HUES64 (cell line): ENCODE data around the gene EPB41L4A.
A peak's percentile ranks its signal among the peaks of the same experiment; 100 is the strongest.

Experiments used
- H3K27ac ChIP-seq: 2 replicates; pipeline ENCODE4 v1.7.0; 2013; ENCODE audit warnings: low read depth, low read length, inconsistent platforms
- H3K27me3 ChIP-seq: 2 replicates; pipeline ENCODE4 v1.6.1; 2013; ENCODE audit warnings: mild to moderate bottlenecking, low read length; ENCODE audit not compliant: insufficient read depth
- H3K36me3 ChIP-seq: 2 replicates; pipeline ENCODE4 v1.6.1; 2013; ENCODE audit warnings: mild to moderate bottlenecking, low read length; ENCODE audit not compliant: insufficient read depth
- H3K4me1 ChIP-seq: 2 replicates; pipeline ENCODE4 v1.6.1; 2013; ENCODE audit warnings: mild to moderate bottlenecking, low read length, moderate library complexity; ENCODE audit not compliant: insufficient read depth
- H3K4me3 ChIP-seq: 2 replicates; pipeline ENCODE4 v1.5.1; 2013; ENCODE audit warnings: mild to moderate bottlenecking, low read length, moderate library complexity
- H3K9ac ChIP-seq: 2 replicates; pipeline ENCODE4 v1.6.1; 2013; ENCODE audit warnings: mild to moderate bottlenecking, low read depth, low read length
- H3K9me3 ChIP-seq: 2 replicates; pipeline ENCODE4 v1.6.1; 2013; ENCODE audit warnings: low read depth, low read length; ENCODE audit not compliant: insufficient read depth
- WGBS: fragments of 150-250, 120-280 bp; methylation state at CpG from one replicate; pipeline ENCODE4 v1.1.7; 2013; ENCODE audit warnings: missing lambda C conversion rate; 5-methylcytosine and 5-hydroxymethylcytosine counted together

Gene EPB41L4A

GRCh38 chr5:112419986-112420864, 1.1 kb upstream of the EPB41L4A start:
- Histone ChIP-seq H3K36me3 (no peaks in the 10 kb centered on the region), H3K4me1 (0 out of 2 replicates have a peak, but pooled peaks cover 4% of the 10 kb centered on the region), H3K9me3 (no peaks in the 10 kb centered on the region), H3K9ac (peak overlapping the region; percentile 63; the same call in 1 of the 2 replicates), H3K27me3 (peaks cover 62% of the 10 kb centered on the region), H3K4me3 (peak overlapping the region; percentile 67), H3K27ac (no peak overlapping the region)
- 4% methylated on average over 64 of the region's 64 CpGs for WGBS

GRCh38 chr5:112418659-112419163, 366 bp downstream of the EPB41L4A start:
- Histone ChIP-seq H3K27ac (no peak overlapping the region), H3K36me3 (no peaks in the 10 kb centered on the region), H3K4me1 (0 out of 2 replicates have a peak, but pooled peaks cover 4% of the 10 kb centered on the region), H3K9ac (0 out of 2 replicates have a peak overlapping the region, but pooled peaks have one; percentile 63), H3K4me3 (peak overlapping the region; percentile 67), H3K9me3 (no peaks in the 10 kb centered on the region), H3K27me3 (peaks cover 62% of the 10 kb centered on the region)
- under 1% methylated on average over 39 of the region's 39 CpGs for WGBS

GRCh38 chr5:112417931-112418658, 982 bp downstream of the EPB41L4A start:
- no peaks in the 10 kb centered on the region for H3K9me3 ChIP-seq
- H3K4me3 ChIP-seq: peak overlapping the region; percentile 67
- no peak overlapping the region for H3K9ac ChIP-seq
- no peaks in the 10 kb centered on the region for H3K36me3 ChIP-seq
- WGBS: 3% methylated on average over 26 of the region's 26 CpGs
- H3K4me1 ChIP-seq: 0 out of 2 replicates have a peak, but pooled peaks cover 4% of the 10 kb centered on the region
- peaks cover 62% of the 10 kb centered on the region for H3K27me3 ChIP-seq
- no peak overlapping the region for H3K27ac ChIP-seq

- no peak overlapping the region for H3K4me3 ChIP-seq
- no peaks in the 10 kb centered on the region for H3K36me3 ChIP-seq
- H3K27me3 ChIP-seq: peaks cover 44% of the 10 kb centered on the region
- no peaks in the 10 kb centered on the region for H3K9me3 ChIP-seq
- no peak overlapping the region for H3K27ac ChIP-seq
- 89% methylated on average over 1 of the region's 2 CpGs for WGBS
- peaks cover 20% of the 10 kb centered on the region; the same call in 1 of the 2 replicates for H3K4me1 ChIP-seq
- no peak overlapping the region for H3K9ac ChIP-seq
These were observed 3.5 kb downstream of the EPB41L4A start for GRCh38 chr5:112415552-112415951.

GRCh38 chr5:112413611-112414010, 5.5 kb downstream of the EPB41L4A start:
- H3K9me3 ChIP-seq: no peaks in the 10 kb centered on the region
- no peak overlapping the region for H3K9ac ChIP-seq
- no peak overlapping the region for H3K4me3 ChIP-seq
- no peak overlapping the region for H3K27ac ChIP-seq
- H3K27me3 ChIP-seq: peaks cover 24% of the 10 kb centered on the region
- 88% methylated on average over 3 of the region's 3 CpGs for WGBS
- H3K4me1 ChIP-seq: peaks cover 20% of the 10 kb centered on the region; the same call in 1 of the 2 replicates
- H3K36me3 ChIP-seq: no peaks in the 10 kb centered on the region

GRCh38 chr5:112412346-112412745, 6.7 kb downstream of the EPB41L4A start:
- Histone ChIP-seq H3K4me1 (peaks cover 20% of the 10 kb centered on the region), H3K9ac (no peak overlapping the region), H3K27me3 (peaks cover 12% of the 10 kb centered on the region), H3K36me3 (no peaks in the 10 kb centered on the region), H3K27ac (no peak overlapping the region), H3K9me3 (no peaks in the 10 kb centered on the region), H3K4me3 (no peak overlapping the region)
- 92% methylated on average over 3 of the region's 3 CpGs for WGBS

- H3K27me3 ChIP-seq: peaks cover 7% of the 10 kb centered on the region
These were observed 7.2 kb downstream of the EPB41L4A start for GRCh38 chr5:112411903-112412302.

GRCh38 chr5:112407666-112408065, 11.4 kb downstream of the EPB41L4A start:
- no peak overlapping the region for H3K27ac ChIP-seq
- no peak overlapping the region for H3K9ac ChIP-seq
- peaks cover 17% of the 10 kb centered on the region for H3K4me1 ChIP-seq
- H3K9me3 ChIP-seq: no peaks in the 10 kb centered on the region
- no peaks in the 10 kb centered on the region for H3K27me3 ChIP-seq
- H3K36me3 ChIP-seq: no peaks in the 10 kb centered on the region
- H3K4me3 ChIP-seq: no peak overlapping the region
- 33% methylated on average over 1 of the region's 2 CpGs for WGBS

More at GRCh38 chr5:112411903-112412302, 7.2 kb downstream of the EPB41L4A start:
- Histone ChIP-seq H3K4me3 (no peak overlapping the region), H3K9ac (no peak overlapping the region), H3K36me3 (no peaks in the 10 kb centered on the region), H3K4me1 (peaks cover 20% of the 10 kb centered on the region), H3K9me3 (no peaks in the 10 kb centered on the region), H3K27ac (no peak overlapping the region)
- 64% methylated on average over 7 of the region's 7 CpGs for WGBS

GRCh38 chr5:112407240-112407639, 11.8 kb downstream of the EPB41L4A start:
- no peaks in the 10 kb centered on the region for H3K36me3 ChIP-seq
- no peaks in the 10 kb centered on the region for H3K27me3 ChIP-seq
- no peak overlapping the region for H3K9ac ChIP-seq
- peaks cover 13% of the 10 kb centered on the region for H3K4me1 ChIP-seq
- no peak overlapping the region for H3K27ac ChIP-seq
- H3K4me3 ChIP-seq: no peak overlapping the region
- no peaks in the 10 kb centered on the region for H3K9me3 ChIP-seq

- 83% methylated on average over 1 of the region's 1 CpG for WGBS
These were observed 16.0 kb downstream of the EPB41L4A start for GRCh38 chr5:112403069-112403468.

GRCh38 chr5:112401924-112402323, 17.2 kb downstream of the EPB41L4A start:
- H3K9me3 ChIP-seq: no peaks in the 10 kb centered on the region
- H3K27ac ChIP-seq: no peak overlapping the region
- no peaks in the 10 kb centered on the region for H3K27me3 ChIP-seq
- no peaks in the 10 kb centered on the region for H3K36me3 ChIP-seq
- no peaks in the 10 kb centered on the region for H3K4me1 ChIP-seq
- no peak overlapping the region for H3K4me3 ChIP-seq
- 89% methylated on average over 5 of the region's 5 CpGs for WGBS
- H3K9ac ChIP-seq: no peak overlapping the region

More at GRCh38 chr5:112403069-112403468, 16.0 kb downstream of the EPB41L4A start:
- H3K9me3 ChIP-seq: no peaks in the 10 kb centered on the region
- H3K9ac ChIP-seq: no peak overlapping the region
- no peak overlapping the region for H3K27ac ChIP-seq
- H3K27me3 ChIP-seq: no peaks in the 10 kb centered on the region
- H3K4me3 ChIP-seq: no peak overlapping the region
- peaks cover 4% of the 10 kb centered on the region; the same call in 1 of the 2 replicates for H3K4me1 ChIP-seq
- H3K36me3 ChIP-seq: no peaks in the 10 kb centered on the region
